ENCODE data around the gene CDC42BPG.

DNA sequence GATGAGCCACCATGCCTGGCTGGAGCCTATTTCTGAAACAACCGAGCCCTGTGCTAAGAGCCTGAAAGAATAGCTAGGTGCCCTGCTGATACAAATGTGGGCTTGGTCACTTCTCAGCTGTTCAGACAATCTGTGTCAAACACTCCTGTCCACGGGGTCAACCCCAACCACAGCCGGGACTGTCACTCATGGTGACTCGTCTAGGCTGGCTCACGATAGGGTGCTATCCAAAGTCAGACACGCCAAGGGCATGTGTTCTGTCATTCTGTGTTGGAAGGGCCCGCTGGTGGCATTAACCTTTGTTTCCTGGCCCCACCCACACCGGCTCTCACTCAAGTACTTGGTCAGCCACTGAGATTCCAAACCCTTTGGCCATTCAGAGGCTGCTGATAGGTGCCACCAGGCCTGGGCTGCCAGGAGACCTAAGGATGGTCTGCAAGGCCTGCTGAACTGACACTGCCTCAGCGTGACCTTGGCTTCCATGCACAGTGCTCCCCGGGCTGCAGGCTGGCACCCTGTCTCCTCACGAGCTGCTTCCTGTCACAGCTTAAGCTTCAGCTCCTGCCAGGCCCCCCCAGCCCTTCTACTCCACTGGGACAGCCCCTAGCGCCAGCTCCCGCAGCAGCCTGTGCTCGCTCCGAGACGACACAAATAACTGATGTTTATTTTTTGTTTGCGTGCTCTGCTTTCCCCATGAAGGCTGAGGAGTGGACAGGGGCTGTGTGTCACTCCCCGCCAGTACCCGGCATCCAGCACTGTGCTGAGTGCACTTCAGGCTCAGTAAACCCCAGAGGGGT is 14.2 kb upstream of the CDC42BPG start:
- TF ChIP-seq CTCF (IDR thresholded peaks at IDR 0.05; ENCODE audit: poor library complexity, severe bottlenecking) (no peak), EP300 (conservative IDR thresholded peaks at IDR 0.05; ENCODE audit: poor library complexity, severe bottlenecking) (no peak), POLR2AphosphoS5 (IDR thresholded peaks at IDR 0.05) (no peak), EZH2 (IDR thresholded peaks at IDR 0.05; ENCODE audit: borderline replicate concordance, insufficient read depth, low read length, poor library complexity, severe bottlenecking) (no peak), MXI1 (conservative IDR thresholded peaks at IDR 0.05; ENCODE audit: poor library complexity, severe bottlenecking) (no peak), SMC3 (conservative IDR thresholded peaks at IDR 0.05; ENCODE audit: poor library complexity) (no peak), TAF1 (IDR thresholded peaks at IDR 0.05; ENCODE audit: low read depth) (no peak), RAD21 (conservative IDR thresholded peaks at IDR 0.05) (no peak)
- TF ChIP-seq, protein P1, sequence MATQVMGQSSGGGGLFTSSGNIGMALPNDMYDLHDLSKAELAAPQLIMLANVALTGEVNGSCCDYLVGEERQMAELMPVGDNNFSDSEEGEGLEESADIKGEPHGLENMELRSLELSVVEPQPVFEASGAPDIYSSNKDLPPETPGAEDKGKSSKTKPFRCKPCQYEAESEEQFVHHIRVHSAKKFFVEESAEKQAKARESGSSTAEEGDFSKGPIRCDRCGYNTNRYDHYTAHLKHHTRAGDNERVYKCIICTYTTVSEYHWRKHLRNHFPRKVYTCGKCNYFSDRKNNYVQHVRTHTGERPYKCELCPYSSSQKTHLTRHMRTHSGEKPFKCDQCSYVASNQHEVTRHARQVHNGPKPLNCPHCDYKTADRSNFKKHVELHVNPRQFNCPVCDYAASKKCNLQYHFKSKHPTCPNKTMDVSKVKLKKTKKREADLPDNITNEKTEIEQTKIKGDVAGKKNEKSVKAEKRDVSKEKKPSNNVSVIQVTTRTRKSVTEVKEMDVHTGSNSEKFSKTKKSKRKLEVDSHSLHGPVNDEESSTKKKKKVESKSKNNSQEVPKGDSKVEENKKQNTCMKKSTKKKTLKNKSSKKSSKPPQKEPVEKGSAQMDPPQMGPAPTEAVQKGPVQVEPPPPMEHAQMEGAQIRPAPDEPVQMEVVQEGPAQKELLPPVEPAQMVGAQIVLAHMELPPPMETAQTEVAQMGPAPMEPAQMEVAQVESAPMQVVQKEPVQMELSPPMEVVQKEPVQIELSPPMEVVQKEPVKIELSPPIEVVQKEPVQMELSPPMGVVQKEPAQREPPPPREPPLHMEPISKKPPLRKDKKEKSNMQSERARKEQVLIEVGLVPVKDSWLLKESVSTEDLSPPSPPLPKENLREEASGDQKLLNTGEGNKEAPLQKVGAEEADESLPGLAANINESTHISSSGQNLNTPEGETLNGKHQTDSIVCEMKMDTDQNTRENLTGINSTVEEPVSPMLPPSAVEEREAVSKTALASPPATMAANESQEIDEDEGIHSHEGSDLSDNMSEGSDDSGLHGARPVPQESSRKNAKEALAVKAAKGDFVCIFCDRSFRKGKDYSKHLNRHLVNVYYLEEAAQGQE (IDR thresholded peaks at IDR 0.05; ENCODE audit: borderline replicate concordance): no peak
